Ovary (tissue), 3 donors: Measurements from ENCODE around the gene SCAPER.
"Not testable (repeated sequence)": the region's sequence is repeated elsewhere in the genome, so short reads cannot be mapped to it uniquely, and the experiment has no call there.

Experiments used
- CTCF ChIP-seq, 3 donors: fragments of 450-650 bp in 2 of 3; fragments of 200-600 bp in 1 of 3; IDR thresholded peaks; one replicate each; pipeline versions ENCODE4 v1.5.1 to v1.8.0; 2016 to 2022; ENCODE audit warnings: antibody characterized with exemption in 3 of 3, mild to moderate bottlenecking in 1 of 3
- EP300 ChIP-seq: sonication (generic); formaldehyde crosslinking; IDR thresholded peaks from one replicate; pipeline ENCODE4 v1.6.1; 2017; ENCODE audit warnings: antibody characterized with exemption
- donor health status: DM: no; HTN: no; CAD: no.

GRCh38 chr15:76502185-76502584 is 403.0 kb downstream of the SCAPER start:
- not testable (repeated sequence) for TF ChIP-seq EP300; CTCF (IDR thresholded peaks at IDR 0.05)
